NCI-H460 (cell line): ENCODE results near the gene CERCAM. TPM values are rescaled to one million over a fixed set of nuclear protein-coding genes. Genes with fewer than 3 reads are reported as not detected.
A peak's percentile ranks its signal among the peaks of the same experiment; 100 is the strongest.

Source experiments
- DNase-seq: peaks from one replicate; pipeline ENCODE4 v3.0.0-alpha.2; 2016; ENCODE audit warnings: low read depth; ENCODE audit errors: extremely low read depth
- total RNA-seq: library from RNA; depleted of rRNA; stranded (reverse); fragments of >200 nt; shearing (Covaris generic); gene quantifications from 2 replicates; pipeline ENCODE4 v1.2.3, GENCODE V29; 2014; rRNA removed

CERCAM gene
- total RNA-seq, 1 experiment from 2014 or later, result 13.9 TPM

DNA sequence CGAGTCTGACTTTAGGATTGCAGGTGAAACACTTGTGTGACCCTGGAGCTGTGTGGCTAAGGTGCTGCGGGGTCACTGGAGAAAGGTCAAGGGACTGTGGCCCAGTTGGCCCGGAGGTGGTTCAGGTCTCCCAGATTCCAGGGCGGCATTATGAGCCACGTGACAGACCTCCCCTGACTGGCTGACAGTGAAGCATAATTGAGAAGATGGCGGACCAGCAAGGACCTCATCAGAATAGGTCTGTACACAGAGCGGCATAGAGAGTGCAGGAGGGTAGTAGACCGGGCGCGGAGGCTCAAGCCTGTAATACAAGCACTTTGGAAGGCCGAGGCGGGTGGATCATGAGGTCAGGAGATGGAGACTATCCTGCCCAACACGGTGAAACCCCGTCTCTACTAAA is 34.3 kb downstream of the CERCAM start:
- no peak for DNase-seq

DNA sequence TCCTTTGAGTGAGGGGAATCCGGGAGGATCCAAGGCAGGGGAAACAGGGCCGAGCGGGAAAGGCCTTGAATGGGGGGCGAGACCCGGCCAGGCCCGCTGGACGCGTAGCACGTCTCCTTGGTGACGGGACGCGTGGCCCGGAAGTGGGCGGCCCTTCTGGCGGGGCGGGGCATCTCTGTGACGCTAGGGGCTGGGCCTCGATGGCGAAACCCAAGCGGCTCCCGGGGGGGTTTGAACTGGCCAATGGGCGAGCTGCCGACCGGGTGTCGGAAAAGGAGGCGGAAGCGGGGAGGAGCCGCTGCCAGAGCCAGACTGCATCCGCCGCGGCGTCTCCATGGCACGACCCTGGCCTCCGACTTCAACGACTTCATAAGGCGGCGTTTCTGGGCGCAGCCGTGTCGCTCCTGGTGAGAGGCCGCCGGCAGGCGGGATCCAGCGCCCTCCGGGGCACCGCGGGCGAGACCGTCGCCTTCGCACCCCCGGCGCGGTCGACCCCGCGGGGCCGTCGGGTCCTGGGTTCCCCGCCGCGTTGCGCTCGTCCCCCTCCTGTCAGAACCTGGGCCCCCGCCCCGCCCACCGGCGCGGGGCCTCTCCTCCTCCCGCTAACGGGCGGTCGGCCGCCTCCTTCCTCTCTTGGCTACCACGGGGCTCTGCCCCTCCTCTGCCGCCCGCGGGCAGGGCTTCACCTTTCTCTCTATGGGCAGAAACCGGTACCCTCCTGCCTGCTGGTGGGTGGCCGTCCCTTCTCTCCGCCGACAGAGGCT is 35.4 kb downstream of the CERCAM start, which contains the start of gene ODF2:
TSS of gene ODF2 (plus strand) at position 158 of the 764 bp plus-strand sequence. CDS start at position 244, 86 bp downstream.
- peak; percentile 95 for DNase-seq

DNA sequence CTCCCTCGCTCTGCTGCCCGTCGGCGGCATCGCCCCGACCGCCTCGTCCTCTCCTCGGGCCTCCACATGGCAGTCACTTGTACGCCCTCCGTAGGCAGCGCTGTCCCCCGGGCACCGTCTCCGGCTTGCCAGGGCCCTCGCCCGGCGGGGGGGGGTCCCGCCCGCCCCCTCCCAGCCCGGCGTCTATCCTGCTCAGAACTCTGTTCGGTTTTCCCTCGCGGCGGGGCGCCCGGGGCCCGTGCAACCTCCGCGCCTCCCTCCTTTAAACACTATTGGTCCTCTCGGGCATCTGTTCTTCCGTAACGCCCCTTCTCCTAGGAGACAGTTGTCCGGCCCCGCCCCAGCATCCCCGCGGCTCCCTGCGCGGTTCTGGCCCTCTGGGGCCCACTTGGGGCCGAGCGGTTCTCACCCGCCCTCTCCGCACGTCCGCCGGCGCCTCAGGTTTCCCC is 36.0 kb downstream of the CERCAM start:
- DNase-seq, result peak; percentile 67

DNA sequence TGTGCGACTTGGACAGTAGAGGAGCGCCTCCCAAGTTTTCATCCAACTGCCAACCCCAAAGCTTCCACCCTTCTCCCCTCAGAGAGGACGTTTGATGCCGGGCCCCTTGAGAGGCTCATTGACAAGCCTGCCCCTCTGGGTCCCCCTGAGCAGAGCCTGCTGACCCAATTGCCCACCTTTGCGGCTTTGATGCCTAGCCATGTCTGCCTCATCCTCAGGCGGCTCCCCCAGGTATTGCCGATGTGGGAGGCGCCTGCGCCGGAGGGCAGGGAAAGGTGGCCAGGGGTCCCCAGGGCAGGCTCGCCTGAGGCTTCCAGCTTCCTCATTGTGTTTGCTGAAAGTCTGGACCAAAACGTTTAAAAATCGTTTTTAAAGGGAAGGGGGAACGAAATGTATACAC is 36.5 kb downstream of the CERCAM start:
- DNase-seq, result no peak

DNA sequence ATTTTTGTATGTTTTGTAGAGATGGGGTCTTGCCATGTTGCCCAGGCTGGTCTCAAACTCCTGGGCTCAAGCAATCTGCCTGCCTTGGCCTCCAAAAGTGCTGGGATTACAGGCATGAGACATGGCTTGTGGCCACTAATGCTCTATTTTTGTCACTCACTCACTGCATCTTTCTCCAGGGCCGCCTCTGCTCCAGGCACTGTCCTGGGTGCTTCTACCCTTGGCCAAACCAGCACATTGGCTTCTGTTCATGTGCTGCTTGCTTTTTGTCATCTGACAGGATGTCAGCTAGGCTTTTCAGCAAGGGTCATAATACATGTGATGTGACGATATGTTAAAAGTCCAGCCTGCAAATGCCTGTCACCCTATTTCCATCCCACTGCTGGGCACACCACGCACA is 38.4 kb downstream of the CERCAM start:
- DNase-seq, result no peak

DNA sequence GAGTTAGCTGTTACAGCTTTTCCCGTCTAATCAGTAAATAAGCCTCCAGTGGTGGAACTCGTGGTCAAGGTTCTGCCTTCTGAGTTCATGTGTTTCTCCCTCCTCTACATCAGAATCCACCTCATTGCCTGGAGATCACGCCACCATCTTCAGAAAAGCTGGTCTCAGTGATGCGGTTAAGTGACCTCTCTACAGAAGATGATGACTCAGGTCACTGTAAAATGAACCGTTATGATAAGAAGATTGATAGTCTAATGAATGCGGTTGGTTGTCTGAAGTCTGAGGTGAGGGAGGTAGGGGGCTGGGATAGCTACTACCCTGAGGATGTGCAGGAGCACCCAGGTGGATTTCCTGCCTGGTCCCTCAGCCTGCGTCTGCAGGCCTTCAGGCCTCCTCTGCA is 48.4 kb downstream of the CERCAM start:
- DNase-seq, result no peak

DNA sequence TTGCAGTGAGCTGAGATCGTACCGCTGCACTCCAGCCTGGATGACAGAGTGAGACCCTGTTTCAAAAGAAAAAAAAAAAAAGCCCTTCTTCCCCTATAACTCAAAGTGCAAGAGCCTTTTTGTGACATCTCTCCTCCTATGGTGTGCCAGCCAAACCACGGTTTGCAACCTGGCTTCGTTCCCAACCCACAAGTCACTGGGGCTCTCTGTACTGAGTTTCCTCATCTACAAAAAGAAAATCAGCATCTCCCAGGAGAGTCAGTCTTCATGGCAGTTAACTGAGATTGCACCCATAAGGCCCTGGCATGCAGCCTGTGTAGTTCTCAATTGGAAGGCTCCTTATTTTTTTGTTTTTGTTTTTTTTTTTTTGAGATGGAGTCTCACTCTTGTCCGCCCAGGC is 49.9 kb downstream of the CERCAM start:
- no peak for DNase-seq

DNA sequence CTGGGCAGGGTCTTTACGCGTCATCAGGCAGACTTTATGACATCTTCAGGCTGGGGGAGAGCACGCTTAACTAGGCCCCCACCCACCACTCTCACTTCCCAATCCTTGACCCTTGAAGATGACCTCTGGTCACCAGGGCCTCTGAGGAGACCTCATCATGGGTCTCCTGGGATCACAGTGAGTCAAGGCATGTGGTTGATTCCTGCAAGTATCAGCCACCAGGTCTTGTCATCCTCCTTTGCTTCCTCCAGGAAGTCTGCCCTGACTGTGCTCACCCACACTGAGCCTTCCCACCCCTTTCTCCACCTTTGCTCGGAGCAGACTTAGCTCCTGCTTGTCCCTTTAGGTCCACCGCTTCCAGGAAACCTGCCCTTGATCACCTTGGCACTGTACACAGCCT is 52.4 kb downstream of the CERCAM start:
- DNase-seq, result no peak

DNA sequence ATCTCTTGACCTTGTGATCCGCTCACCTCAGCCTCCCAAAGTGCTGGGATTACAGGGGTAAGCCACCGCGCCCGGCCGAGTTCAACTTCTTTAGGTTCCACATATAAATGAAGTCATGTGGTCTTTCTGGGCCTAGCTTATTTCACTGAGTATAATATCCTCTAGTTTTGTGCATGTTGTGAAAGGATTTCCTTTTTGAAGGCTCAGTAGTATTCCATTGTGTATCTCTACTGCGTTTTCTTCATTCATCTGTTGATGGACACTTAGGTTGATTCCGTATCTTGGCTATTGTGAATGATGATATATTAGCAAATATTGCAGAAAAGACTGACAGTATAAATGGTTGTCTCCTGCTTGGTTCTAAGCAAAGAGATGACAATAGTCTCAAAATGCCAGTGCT is 55.2 kb downstream of the CERCAM start:
- DNase-seq, result no peak

DNA sequence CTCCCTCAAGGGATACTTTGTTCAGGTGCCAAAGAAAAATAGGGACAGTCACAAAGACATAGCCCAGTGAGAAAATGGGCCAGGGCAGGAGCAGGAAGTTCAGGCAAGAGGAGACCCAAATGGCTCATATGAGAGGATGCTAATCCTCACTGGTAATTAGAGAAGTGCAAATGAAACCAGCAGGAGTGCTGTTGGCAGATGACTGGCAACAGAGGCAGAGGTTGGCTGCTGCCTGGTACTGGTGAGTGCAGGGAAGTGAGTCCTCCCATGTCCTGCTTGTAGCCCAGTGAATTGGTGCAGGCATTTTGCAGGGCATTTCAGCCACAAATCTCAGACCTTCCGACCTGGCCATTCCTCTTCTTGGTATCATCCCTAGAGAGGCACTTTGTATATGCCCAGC is 58.6 kb downstream of the CERCAM start:
- no peak for DNase-seq

DNA sequence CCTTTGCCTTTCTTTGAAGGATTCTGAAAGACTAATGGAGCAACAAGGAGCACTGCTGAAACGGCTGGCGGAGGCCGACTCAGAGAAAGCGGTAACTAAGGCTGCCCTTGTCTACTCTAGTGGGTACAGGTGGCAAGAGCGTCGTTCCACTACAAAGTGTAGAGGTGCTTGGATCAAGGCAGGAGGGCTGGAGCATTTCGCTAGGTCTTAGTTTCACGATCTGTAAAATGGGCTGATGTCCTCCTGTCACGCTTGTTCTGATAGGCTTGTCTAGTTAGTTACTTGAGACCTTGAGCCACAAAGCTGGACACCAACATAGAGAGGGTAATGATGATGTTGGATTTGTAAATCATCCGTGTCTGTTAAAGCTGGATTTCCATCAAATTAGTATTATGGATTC is 60.9 kb downstream of the CERCAM start:
- DNase-seq, result no peak

DNA sequence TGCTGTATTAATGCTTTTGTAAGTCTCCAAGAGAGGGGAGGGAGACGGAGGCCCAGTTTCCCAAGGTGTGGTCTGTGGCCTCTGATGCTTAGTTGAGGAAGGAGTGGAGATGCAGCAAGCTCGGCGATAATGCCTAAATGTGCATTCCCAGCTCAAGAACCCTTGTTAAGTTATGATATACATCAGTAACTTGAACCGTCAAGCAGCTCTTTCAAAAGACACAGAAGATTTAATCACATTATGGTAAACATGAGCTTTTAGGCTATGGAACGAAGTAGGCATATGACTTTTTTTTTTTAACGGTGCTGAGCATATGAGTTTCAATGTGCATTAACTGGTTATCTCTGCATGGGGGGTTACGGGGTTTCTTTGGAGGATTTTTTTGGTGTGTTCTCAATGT is 61.5 kb downstream of the CERCAM start:
- DNase-seq, result no peak

DNA sequence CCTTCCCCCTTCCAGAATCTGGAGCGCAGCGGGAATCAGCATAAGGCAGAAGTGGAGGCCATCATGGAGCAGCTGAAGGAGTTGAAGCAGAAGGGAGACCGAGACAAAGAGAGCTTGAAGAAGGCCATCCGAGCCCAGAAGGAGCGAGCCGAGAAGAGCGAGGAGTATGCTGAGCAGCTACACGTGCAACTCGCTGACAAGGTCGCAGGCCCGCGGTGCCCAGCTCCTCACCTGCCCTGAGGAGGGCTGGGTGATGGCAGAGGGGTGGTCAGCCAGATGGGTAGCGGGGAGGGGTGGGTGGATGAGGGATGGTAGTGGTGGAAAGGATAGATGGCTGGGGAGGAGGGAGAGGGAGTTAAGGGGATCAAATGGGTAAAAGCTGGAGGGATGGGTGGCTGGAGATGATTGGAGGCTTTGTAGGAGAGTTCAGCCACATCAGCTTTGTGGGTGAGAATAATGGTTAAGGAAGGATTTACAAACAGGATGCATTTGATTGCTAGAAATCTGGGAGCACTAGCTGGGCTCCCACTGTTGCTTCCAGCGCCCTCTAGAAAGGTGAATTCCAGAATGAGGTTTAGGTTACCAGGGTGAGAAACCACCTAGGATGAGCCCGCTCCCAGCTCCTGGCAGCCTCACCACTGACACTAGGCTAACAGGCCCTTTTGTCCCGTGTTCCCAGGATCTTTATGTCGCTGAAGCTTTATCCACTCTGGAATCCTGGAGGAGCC is 64.2 kb downstream of the CERCAM start:
- no peak for DNase-seq

DNA sequence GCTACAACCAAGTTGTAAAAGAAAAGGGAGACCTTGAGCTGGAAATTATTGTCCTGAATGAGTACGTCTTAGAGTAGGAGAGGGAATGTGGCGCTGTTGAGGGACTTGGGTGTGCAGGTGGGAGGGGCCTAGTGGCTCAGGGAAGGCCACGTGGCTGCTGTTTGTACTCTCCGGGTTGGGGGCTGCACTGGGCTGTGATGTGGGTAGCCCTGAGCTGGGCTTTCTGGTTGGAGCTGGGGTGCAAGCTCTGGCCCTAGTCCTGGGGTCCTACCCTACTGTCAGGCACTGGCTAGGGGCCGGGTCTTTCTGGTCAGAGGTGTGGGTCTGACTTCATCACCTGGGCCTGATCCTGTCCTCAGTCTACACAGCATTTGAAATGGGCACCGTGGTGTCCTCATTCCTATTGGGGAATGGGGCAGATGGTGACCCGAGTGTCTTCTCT is 64.8 kb downstream of the CERCAM start:
- no peak for DNase-seq

DNA sequence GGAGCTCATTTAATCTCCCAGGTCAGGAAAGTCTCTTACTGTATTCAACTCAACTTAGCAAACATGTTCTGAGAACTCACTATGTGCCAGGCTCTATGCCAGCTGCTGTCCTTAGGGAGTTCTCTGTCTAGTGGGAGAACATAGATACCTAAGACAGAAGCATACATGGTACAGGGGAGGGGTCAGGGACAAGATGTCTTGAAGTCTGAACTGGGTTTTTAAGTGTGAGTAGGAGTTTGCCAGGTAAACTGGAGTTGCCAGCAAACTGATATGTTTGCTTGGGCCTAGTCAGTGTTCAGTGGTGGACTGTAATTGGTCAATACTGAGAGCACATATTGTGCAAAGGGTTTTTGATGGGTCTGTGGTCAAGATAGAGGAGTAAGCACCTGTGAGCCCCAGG is 65.5 kb downstream of the CERCAM start:
- no peak for DNase-seq

Other genes starting within 250 kb of the CERCAM start
- 51.0 and 56.6 TPM in 2 replicates for gene CIZ1, start 229.3 kb upstream of the CERCAM start, total RNA-seq
- 1.0 and 1.2 TPM in 2 replicates for gene DNM1, start 217.5 kb upstream of the CERCAM start, total RNA-seq
- 47.4 and 65.4 TPM in 2 replicates for gene GOLGA2, start 144.8 kb upstream of the CERCAM start, total RNA-seq
- 48.0 and 54.0 TPM in 2 replicates for gene SWI5, start 144.6 kb upstream of the CERCAM start, total RNA-seq
- gene TRUB2, start 98.4 kb upstream of the CERCAM start, total RNA-seq, result 25.7 and 30.7 TPM in 2 replicates
- gene COQ4, start 98.0 kb upstream of the CERCAM start, total RNA-seq, result 48.8 and 54.0 TPM in 2 replicates
- gene SLC27A4, start 80.3 kb upstream of the CERCAM start, total RNA-seq, result 27.1 and 29.8 TPM in 2 replicates
- gene URM1, start 49.5 kb upstream of the CERCAM start, total RNA-seq, result 52.5 and 64.7 TPM in 2 replicates
- 39.4 and 47.2 TPM in 2 replicates for gene ODF2, start 35.1 kb downstream of the CERCAM start, total RNA-seq
- gene GLE1, start 83.9 kb downstream of the CERCAM start, total RNA-seq, result 31.6 and 36.6 TPM in 2 replicates
- gene SPTAN1, start 131.7 kb downstream of the CERCAM start, total RNA-seq, result 136 and 162 TPM in 2 replicates
- 77.5 and 97.9 TPM in 2 replicates for gene DYNC2I2, start 236.0 kb downstream of the CERCAM start, total RNA-seq